HEK293 (cell line): ENCODE measurements around the gene KLHL29.

Experiments
- CTCF ChIA-PET: fragments of 350-600 bp; formaldehyde crosslinking; extraction: SDS; loops from one replicate; lab custom pipeline; 2021; ENCODE audit warnings: antibody characterized with exemption; lab: Yijun Ruan, JAX
- POLR2A ChIA-PET: fragments of 300-600 bp; formaldehyde crosslinking; extraction: SDS; loops from one replicate; lab custom pipeline; 2020; ENCODE audit warnings: antibody characterized with exemption, inconsistent platforms; lab: Yijun Ruan, JAX
- H3K27ac ChIP-seq: fragments of 200-500 bp; sonication (Bioruptor generic); 2 replicates; pipeline ENCODE4 v1.5.1; 2014; ENCODE audit warnings: low read depth, low read length, control low read depth, inconsistent platforms; ENCODE audit errors: extremely low read depth
- H3K36me3 ChIP-seq, 2 experiments: fragments of 200-500 bp in 1 of 2; sonication (Bioruptor generic) in 1 of 2; 1 replicate in 1 of 2; 2 replicates in 1 of 2; pipeline ENCODE4 v1.5.1; 2014 to 2017; ENCODE audit warnings: inconsistent platforms in 2 of 2, low read length in 2 of 2; ENCODE audit not compliant: control insufficient read depth in 2 of 2, insufficient read depth in 1 of 2
- H3K4me1 ChIP-seq: fragments of 200-500 bp; sonication (Bioruptor generic); 2 replicates; pipeline ENCODE4 v1.5.1; 2014; ENCODE audit warnings: mild to moderate bottlenecking, low read length, inconsistent platforms; ENCODE audit not compliant: control insufficient read depth, insufficient read depth
- H3K4me3 ChIP-seq: 2 replicates; pipeline ENCODE4 v1.5.1; 2011; ENCODE audit warnings: low read depth, mild to moderate bottlenecking, control low read depth, low read length, moderate library complexity
- H3K9me3 ChIP-seq: fragments of 200-500 bp; sonication (Bioruptor generic); 2 replicates; pipeline ENCODE4 v1.5.1; 2014; ENCODE audit warnings: low read depth, low read length, inconsistent platforms; ENCODE audit not compliant: control insufficient read depth, insufficient read depth
- GLIS1 ChIP-seq: fragments of 450-650 bp; formaldehyde crosslinking; IDR thresholded peaks from 2 replicates; pipeline ENCODE4 v1.5.1; 2016; ENCODE audit warnings: missing biosample characterization, missing genetic modification characterization
- KLF7 ChIP-seq: fragments of 450-650 bp; formaldehyde crosslinking; IDR thresholded peaks from 2 replicates; pipeline ENCODE4 v1.5.1; 2016; ENCODE audit warnings: missing biosample characterization, missing genetic modification characterization, borderline replicate concordance
- MEIS1 ChIP-seq: sonication (generic); formaldehyde crosslinking; IDR thresholded peaks from 2 replicates; pipeline ENCODE4 v1.8.1; 2022; ENCODE audit warnings: missing genetic modification reagents, mild to moderate bottlenecking, borderline replicate concordance
- ZBTB17 ChIP-seq: fragments of 450-650 bp; formaldehyde crosslinking; IDR thresholded peaks from 2 replicates; pipeline ENCODE4 v1.5.1; 2016; ENCODE audit warnings: missing biosample characterization, missing genetic modification characterization
- ZNF138 ChIP-seq: fragments of 450-650 bp; formaldehyde crosslinking; IDR thresholded peaks from 2 replicates; pipeline ENCODE4 v1.5.1; 2016; ENCODE audit warnings: missing biosample characterization, missing genetic modification characterization, borderline replicate concordance
- ZNF184 ChIP-seq: fragments of 450-650 bp; IDR thresholded peaks from 2 replicates; pipeline ENCODE4 v1.5.1; 2018; ENCODE audit warnings: missing biosample characterization, mild to moderate bottlenecking, missing genetic modification characterization
- ZNF324 ChIP-seq: fragments of 450-650 bp; formaldehyde crosslinking; IDR thresholded peaks from 2 replicates; pipeline ENCODE4 v1.5.1; 2016; ENCODE audit warnings: missing biosample characterization, missing genetic modification characterization
- ZNF366 ChIP-seq: fragments of 450-650 bp; formaldehyde crosslinking; conservative IDR thresholded peaks from 2 replicates; pipeline ENCODE4 v1.5.1; 2016; ENCODE audit warnings: missing biosample characterization, missing genetic modification characterization
- ZNF555 ChIP-seq: fragments of 450-650 bp; formaldehyde crosslinking; conservative IDR thresholded peaks from 2 replicates; pipeline ENCODE4 v1.5.1; 2017; ENCODE audit warnings: missing biosample characterization, mild to moderate bottlenecking, missing genetic modification characterization, inconsistent platforms
- ZNF610 ChIP-seq: fragments of 450-650 bp; formaldehyde crosslinking; IDR thresholded peaks from 2 replicates; pipeline ENCODE4 v1.5.1; 2016; ENCODE audit warnings: missing biosample characterization, missing genetic modification characterization, borderline replicate concordance
- ZNF664 ChIP-seq: fragments of 450-650 bp; formaldehyde crosslinking; IDR thresholded peaks from 2 replicates; pipeline ENCODE4 v1.5.1; 2016; ENCODE audit warnings: missing biosample characterization, missing genetic modification characterization
- ZNF677 ChIP-seq: fragments of 450-650 bp; IDR thresholded peaks from 2 replicates; pipeline ENCODE4 v1.5.0; 2018; ENCODE audit warnings: missing biosample characterization, mild to moderate bottlenecking, missing genetic modification characterization, moderate library complexity
- ZNF776 ChIP-seq: fragments of 450-650 bp; formaldehyde crosslinking; IDR thresholded peaks from 2 replicates; pipeline ENCODE4 v1.5.0; 2017; ENCODE audit warnings: missing biosample characterization, missing genetic modification characterization, borderline replicate concordance
- TF ChIP-seq, protein P1 (sequence below): fragments of 450-650 bp; formaldehyde crosslinking; IDR thresholded peaks from 2 replicates; pipeline ENCODE4 v1.5.1; 2016; ENCODE audit warnings: missing biosample characterization, missing genetic modification characterization
- TF ChIP-seq, protein P2 (sequence below): fragments of 450-650 bp; formaldehyde crosslinking; IDR thresholded peaks from 2 replicates; pipeline ENCODE4 v1.5.1; 2016; ENCODE audit warnings: missing biosample characterization, missing genetic modification characterization, borderline replicate concordance
- TF ChIP-seq, protein P3 (sequence below): fragments of 450-650 bp; formaldehyde crosslinking; IDR thresholded peaks from 2 replicates; pipeline ENCODE4 v1.5.1; 2016; ENCODE audit warnings: missing biosample characterization, missing genetic modification characterization
- TF ChIP-seq, protein P4 (sequence below): fragments of 450-650 bp; formaldehyde crosslinking; optimal IDR thresholded peaks from 2 replicates; pipeline ENCODE3; 2016; ENCODE audit warnings: missing biosample characterization, mild to moderate bottlenecking, missing genetic modification characterization

Gene KLHL29

DNA sequence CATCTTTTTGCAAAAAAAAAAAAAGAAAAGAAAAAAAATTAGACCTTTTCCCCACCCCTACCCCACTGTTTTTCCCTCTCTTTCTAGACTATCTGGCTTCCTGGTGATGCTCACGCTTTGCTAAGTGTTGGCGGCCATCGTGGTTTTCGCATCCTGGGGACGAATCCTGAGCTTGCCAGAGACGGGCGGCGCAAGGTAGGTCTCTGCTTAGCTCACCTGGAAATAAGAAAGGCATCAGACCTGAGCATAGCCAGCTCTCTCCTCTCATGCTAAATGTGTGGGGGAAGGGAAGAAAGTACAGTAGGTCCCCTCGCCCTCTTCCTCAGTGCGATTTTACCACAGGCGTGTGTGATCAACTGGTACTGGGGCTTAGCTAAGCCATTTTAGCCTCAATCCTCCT lies 90.5 kb downstream of the KLHL29 start:
- Histone ChIP-seq H3K9me3 (no peaks in the 10 kb centered on the region), H3K36me3 (no peaks in the 10 kb centered on the region), H3K4me1 (no peaks in the 10 kb centered on the region; the same call in 1 of the 2 replicates), H3K27ac (no peak overlapping the region)
- CTCF ChIA-PET = no interaction called here
- TF ChIP-seq, protein P1, sequence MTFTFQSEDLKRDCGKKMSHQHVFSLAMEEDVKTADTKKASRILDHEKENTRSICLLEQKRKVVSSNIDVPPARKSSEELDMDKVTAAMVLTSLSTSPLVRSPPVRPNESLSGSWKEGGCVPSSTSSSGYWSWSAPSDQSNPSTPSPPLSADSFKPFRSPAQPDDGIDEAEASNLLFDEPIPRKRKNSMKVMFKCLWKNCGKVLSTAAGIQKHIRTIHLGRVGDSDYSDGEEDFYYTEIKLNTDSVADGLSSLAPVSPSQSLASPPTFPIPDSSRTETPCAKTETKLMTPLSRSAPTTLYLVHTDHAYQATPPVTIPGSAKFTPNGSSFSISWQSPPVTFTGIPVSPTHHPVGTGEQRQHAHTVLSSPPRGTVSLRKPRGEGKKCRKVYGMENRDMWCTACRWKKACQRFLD (tag by site-specific recombination) = no peak
- no peak for TF ChIP-seq MEIS1 (CRISPR knock-in tag)
- no peak for TF ChIP-seq KLF7 (tag by site-specific recombination)
- no peak for TF ChIP-seq GLIS1 (tag by site-specific recombination)
- TF ChIP-seq ZNF324 (tag by site-specific recombination) = no peak
- TF ChIP-seq ZNF555 (tag by site-specific recombination) = no peak
- TF ChIP-seq, protein P2, sequence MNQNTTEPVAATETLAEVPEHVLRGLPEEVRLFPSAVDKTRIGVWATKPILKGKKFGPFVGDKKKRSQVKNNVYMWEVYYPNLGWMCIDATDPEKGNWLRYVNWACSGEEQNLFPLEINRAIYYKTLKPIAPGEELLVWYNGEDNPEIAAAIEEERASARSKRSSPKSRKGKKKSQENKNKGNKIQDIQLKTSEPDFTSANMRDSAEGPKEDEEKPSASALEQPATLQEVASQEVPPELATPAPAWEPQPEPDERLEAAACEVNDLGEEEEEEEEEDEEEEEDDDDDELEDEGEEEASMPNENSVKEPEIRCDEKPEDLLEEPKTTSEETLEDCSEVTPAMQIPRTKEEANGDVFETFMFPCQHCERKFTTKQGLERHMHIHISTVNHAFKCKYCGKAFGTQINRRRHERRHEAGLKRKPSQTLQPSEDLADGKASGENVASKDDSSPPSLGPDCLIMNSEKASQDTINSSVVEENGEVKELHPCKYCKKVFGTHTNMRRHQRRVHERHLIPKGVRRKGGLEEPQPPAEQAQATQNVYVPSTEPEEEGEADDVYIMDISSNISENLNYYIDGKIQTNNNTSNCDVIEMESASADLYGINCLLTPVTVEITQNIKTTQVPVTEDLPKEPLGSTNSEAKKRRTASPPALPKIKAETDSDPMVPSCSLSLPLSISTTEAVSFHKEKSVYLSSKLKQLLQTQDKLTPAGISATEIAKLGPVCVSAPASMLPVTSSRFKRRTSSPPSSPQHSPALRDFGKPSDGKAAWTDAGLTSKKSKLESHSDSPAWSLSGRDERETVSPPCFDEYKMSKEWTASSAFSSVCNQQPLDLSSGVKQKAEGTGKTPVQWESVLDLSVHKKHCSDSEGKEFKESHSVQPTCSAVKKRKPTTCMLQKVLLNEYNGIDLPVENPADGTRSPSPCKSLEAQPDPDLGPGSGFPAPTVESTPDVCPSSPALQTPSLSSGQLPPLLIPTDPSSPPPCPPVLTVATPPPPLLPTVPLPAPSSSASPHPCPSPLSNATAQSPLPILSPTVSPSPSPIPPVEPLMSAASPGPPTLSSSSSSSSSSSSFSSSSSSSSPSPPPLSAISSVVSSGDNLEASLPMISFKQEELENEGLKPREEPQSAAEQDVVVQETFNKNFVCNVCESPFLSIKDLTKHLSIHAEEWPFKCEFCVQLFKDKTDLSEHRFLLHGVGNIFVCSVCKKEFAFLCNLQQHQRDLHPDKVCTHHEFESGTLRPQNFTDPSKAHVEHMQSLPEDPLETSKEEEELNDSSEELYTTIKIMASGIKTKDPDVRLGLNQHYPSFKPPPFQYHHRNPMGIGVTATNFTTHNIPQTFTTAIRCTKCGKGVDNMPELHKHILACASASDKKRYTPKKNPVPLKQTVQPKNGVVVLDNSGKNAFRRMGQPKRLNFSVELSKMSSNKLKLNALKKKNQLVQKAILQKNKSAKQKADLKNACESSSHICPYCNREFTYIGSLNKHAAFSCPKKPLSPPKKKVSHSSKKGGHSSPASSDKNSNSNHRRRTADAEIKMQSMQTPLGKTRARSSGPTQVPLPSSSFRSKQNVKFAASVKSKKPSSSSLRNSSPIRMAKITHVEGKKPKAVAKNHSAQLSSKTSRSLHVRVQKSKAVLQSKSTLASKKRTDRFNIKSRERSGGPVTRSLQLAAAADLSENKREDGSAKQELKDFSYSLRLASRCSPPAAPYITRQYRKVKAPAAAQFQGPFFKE (tag by site-specific recombination) = no peak
- TF ChIP-seq ZNF664 = no peak
- TF ChIP-seq ZNF610 (tag by site-specific recombination) = no peak
- TF ChIP-seq, protein P3, sequence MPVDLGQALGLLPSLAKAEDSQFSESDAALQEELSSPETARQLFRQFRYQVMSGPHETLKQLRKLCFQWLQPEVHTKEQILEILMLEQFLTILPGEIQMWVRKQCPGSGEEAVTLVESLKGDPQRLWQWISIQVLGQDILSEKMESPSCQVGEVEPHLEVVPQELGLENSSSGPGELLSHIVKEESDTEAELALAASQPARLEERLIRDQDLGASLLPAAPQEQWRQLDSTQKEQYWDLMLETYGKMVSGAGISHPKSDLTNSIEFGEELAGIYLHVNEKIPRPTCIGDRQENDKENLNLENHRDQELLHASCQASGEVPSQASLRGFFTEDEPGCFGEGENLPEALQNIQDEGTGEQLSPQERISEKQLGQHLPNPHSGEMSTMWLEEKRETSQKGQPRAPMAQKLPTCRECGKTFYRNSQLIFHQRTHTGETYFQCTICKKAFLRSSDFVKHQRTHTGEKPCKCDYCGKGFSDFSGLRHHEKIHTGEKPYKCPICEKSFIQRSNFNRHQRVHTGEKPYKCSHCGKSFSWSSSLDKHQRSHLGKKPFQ (tag by site-specific recombination) = no peak
- TF ChIP-seq ZNF366 (tag by site-specific recombination) = no peak
- TF ChIP-seq ZNF138 = no peak
- no peak for TF ChIP-seq ZNF677 (tag by site-specific recombination)
- TF ChIP-seq, all 188 proteins: peak for 0
- POLR2A ChIA-PET = no interaction called here
- H3K4me3 ChIP-seq = no peak overlapping the region

DNA sequence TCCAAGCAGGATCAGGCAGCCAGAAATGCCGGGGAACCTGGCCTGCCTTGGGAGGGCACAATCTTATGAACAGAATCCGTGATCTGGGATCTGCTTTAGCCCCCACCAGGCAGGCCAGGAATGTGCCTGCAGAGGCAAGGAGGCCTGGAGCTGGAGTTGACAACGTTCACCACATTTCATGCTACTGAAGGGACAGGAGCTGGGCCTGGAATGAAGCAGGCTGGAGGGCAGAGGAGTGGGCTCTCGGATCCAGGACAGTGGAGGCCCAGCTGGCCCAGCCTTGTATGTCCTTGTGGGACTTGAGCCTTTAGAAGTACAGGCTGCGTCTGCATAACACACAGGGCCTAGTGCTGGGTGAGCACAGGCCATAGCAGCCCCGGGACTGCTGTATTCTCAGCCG lies 91.8 kb downstream of the KLHL29 start:
- H3K4me1 ChIP-seq = no peaks in the 10 kb centered on the region; the same call in 1 of the 2 replicates
- no peaks in the 10 kb centered on the region for H3K36me3 ChIP-seq
- peak; percentile 58; the same call in 1 of the 2 replicates for TF ChIP-seq ZBTB17
- no peak for TF ChIP-seq ZNF184
- TF ChIP-seq ZNF776 (tag by site-specific recombination) = no peak
- TF ChIP-seq, protein P4, sequence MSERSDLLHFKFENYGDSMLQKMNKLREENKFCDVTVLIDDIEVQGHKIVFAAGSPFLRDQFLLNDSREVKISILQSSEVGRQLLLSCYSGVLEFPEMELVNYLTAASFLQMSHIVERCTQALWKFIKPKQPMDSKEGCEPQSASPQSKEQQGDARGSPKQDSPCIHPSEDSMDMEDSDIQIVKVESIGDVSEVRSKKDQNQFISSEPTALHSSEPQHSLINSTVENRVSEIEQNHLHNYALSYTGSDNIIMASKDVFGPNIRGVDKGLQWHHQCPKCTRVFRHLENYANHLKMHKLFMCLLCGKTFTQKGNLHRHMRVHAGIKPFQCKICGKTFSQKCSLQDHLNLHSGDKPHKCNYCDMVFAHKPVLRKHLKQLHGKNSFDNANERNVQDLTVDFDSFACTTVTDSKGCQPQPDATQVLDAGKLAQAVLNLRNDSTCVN (tag by site-specific recombination) = no peak
- TF ChIP-seq, all 188 proteins: peak for 1
- CTCF ChIA-PET = interaction anchor here (0.7 kb wide), 1 partner anchor 15 kb away, joined by 3 read pairs; no protein-coding TSS in a partner anchor
- Histone ChIP-seq H3K4me3 (no peak overlapping the region), H3K9me3 (no peaks in the 10 kb centered on the region), H3K27ac (no peak overlapping the region)
- POLR2A ChIA-PET = no interaction called here
